GM18951 (cell line): ENCODE results near the gene GLIPR1.
"Not testable (repeated sequence)": the region's sequence is repeated elsewhere in the genome, so short reads cannot be mapped to it uniquely, and the experiment has no call there.

Source experiments
- POLR2A ChIP-seq: IDR thresholded peaks from 4 replicates; pipeline ENCODE4 v1.6.1; 2011; ENCODE audit warnings: mild to moderate bottlenecking; ENCODE audit not compliant: insufficient read length, insufficient read depth; ENCODE audit errors: extremely low read depth
- in situ Hi-C: fragments of 300-500 bp; cut with MboI; formaldehyde crosslinking; loops from one replicate; pipeline ENCODE4 v1.12.0; 2022; ENCODE audit warnings: low sequenced_read_pairs, mixed read lengths, inconsistent platforms; ENCODE audit not compliant: unreplicated experiment

Gene GLIPR1

GRCh38 chr12:75480469-75480949 is at the start of gene GLIPR1:
GLIPR1 (plus strand) TSS chr12:75480755; CDS start chr12:75480881, 126 bp downstream.
- in situ Hi-C loops: loop anchor here (10.0 kb wide), 1 partner anchor 146 kb away; the partner anchor contains the start of genes CAPS2 and GLIPR1L1
- peak; percentile 84 for TF ChIP-seq POLR2A

GRCh38 chr12:75432924-75433323 is 47.6 kb upstream of the GLIPR1 start:
- TF ChIP-seq POLR2A: no peak
- in situ Hi-C loops: no loop called here

GRCh38 chr12:75437564-75437963 is 43.0 kb upstream of the GLIPR1 start:
- TF ChIP-seq POLR2A: no peak
- in situ Hi-C loops: no loop called here

GRCh38 chr12:75438059-75438754 is 42.3 kb upstream of the GLIPR1 start:
- no peak for TF ChIP-seq POLR2A
- in situ Hi-C loops: no loop called here

GRCh38 chr12:75439048-75439447 is 41.5 kb upstream of the GLIPR1 start:
- no peak for TF ChIP-seq POLR2A
- in situ Hi-C loops: no loop called here

GRCh38 chr12:75439930-75440329 is 40.6 kb upstream of the GLIPR1 start:
- no peak for TF ChIP-seq POLR2A
- in situ Hi-C loops: no loop called here

GRCh38 chr12:75441687-75442449 is 38.7 kb upstream of the GLIPR1 start:
- in situ Hi-C loops: not testable (repeated sequence)

GRCh38 chr12:75442454-75442853 is 38.1 kb upstream of the GLIPR1 start:
- in situ Hi-C loops: not testable (repeated sequence)

GRCh38 chr12:75443709-75444108 is 36.8 kb upstream of the GLIPR1 start:
- in situ Hi-C loops: no loop called here
- TF ChIP-seq POLR2A: no peak

GRCh38 chr12:75444429-75445136 is 36.0 kb upstream of the GLIPR1 start:
- TF ChIP-seq POLR2A: no peak
- in situ Hi-C loops: no loop called here

GRCh38 chr12:75445137-75445507 is 35.4 kb upstream of the GLIPR1 start:
- in situ Hi-C loops: not testable (repeated sequence)

GRCh38 chr12:75446857-75447256 is 33.7 kb upstream of the GLIPR1 start:
- no peak for TF ChIP-seq POLR2A
- in situ Hi-C loops: no loop called here

- no peak for TF ChIP-seq POLR2A
- in situ Hi-C loops: no loop called here
Observed at GRCh38 chr12:75447691-75448393, 32.7 kb upstream of the GLIPR1 start.

GRCh38 chr12:75452675-75453330 is 27.8 kb upstream of the GLIPR1 start:
- TF ChIP-seq POLR2A: no peak
- in situ Hi-C loops: no loop called here
